Esophagus squamous epithelium (tissue), 4 donors: ENCODE data around the gene RNU4-1.

Experiments
- CTCF ChIP-seq, 6 experiments: fragments of 450-650 bp in 4 of 6; fragments of 200-600 bp in 2 of 6; sonication (generic) in 2 of 6; IDR thresholded peaks; one replicate each; pipeline ENCODE4 v1.5.1; 2016 to 2019; ENCODE audit warnings: antibody characterized with exemption in 6 of 6, mild to moderate bottlenecking in 4 of 6, moderate library complexity in 4 of 6
- POLR2A ChIP-seq, 4 donors: fragments of 450-650 bp; IDR thresholded peaks; one replicate each; pipeline ENCODE4 v1.6.1; 2017; ENCODE audit warnings: antibody characterized with exemption in 4 of 4, mild to moderate bottlenecking in 4 of 4, moderate library complexity in 3 of 4

- TF ChIP-seq CTCF (IDR thresholded peaks at IDR 0.05) (peak in 1 of 6 experiments; percentile 16), POLR2A (IDR thresholded peaks at IDR 0.05) (peak in 1 of 4 donors; percentile 10)
Observed at GRCh38 chr12:120257041-120257821, 35.8 kb downstream of the RNU4-1 start.
